NCI-H1417 treated with DMSO at 0.1 percent for 48 hours (cell line): ENCODE results near the gene EGF.
"Not testable (repeated sequence)": the region's sequence is repeated elsewhere in the genome, so short reads cannot be mapped to it uniquely, and the experiment has no call there.

ENCODE experiments used
- DNase-seq: peaks from one replicate; lab custom pipeline; 2025; lab: John Stamatoyannopoulos, UW

The EGF gene

GRCh38 chr4:109912706-109913595 is at the start of gene EGF:
Gene EGF, plus strand, starts transcription at chr4:109912883. Its CDS starts 453 bp downstream, at chr4:109913336.
- no peak for DNase-seq

GRCh38 chr4:109864134-109864533 is 48.5 kb upstream of the EGF start:
- no peak for DNase-seq

- no peak for DNase-seq
These were observed 42.6 kb upstream of the EGF start for GRCh38 chr4:109870061-109870460.

- no peak for DNase-seq
These were observed 40.6 kb upstream of the EGF start for GRCh38 chr4:109872065-109872464.

GRCh38 chr4:109872950-109873656 is 39.6 kb upstream of the EGF start:
- no peak for DNase-seq

- no peak for DNase-seq
These were observed 38.7 kb upstream of the EGF start for GRCh38 chr4:109873791-109874514.

- DNase-seq: no peak
These were observed 37.6 kb upstream of the EGF start for GRCh38 chr4:109875106-109875505.

- DNase-seq: not testable (repeated sequence)
These were observed 37.1 kb upstream of the EGF start for GRCh38 chr4:109875553-109875952.

- DNase-seq: no peak
These were observed 35.9 kb upstream of the EGF start for GRCh38 chr4:109876634-109877265.

- DNase-seq: no peak
These were observed 35.3 kb upstream of the EGF start for GRCh38 chr4:109877400-109877799.

- no peak for DNase-seq
These were observed 34.3 kb upstream of the EGF start for GRCh38 chr4:109878355-109878754.

GRCh38 chr4:109879081-109879480 is 33.6 kb upstream of the EGF start:
- DNase-seq: no peak

GRCh38 chr4:109879636-109880314 is 32.9 kb upstream of the EGF start:
- DNase-seq: no peak

- DNase-seq: no peak
These were observed 26.4 kb upstream of the EGF start for GRCh38 chr4:109886303-109886702.

- DNase-seq: no peak
These were observed 25.6 kb upstream of the EGF start for GRCh38 chr4:109887071-109887470.

GRCh38 chr4:109890076-109890475 is 22.6 kb upstream of the EGF start:
- no peak for DNase-seq

- DNase-seq: no peak
These were observed 10.0 kb upstream of the EGF start for GRCh38 chr4:109902559-109903251.

GRCh38 chr4:109908731-109909130 is 4.0 kb upstream of the EGF start:
- DNase-seq: no peak

- no peak for DNase-seq
These were observed 2.4 kb upstream of the EGF start for GRCh38 chr4:109910256-109910655.

GRCh38 chr4:109913596-109914241 is 1.0 kb downstream of the EGF start:
- no peak for DNase-seq
